NCI-H1436 treated with DMSO at 0.1 percent for 48 hours (cell line): ENCODE results near the gene LRRC45.
"Not testable (repeated sequence)": the region's sequence is repeated elsewhere in the genome, so short reads cannot be mapped to it uniquely, and the experiment has no call there.

Experiments
- DNase-seq: peaks from one replicate; lab custom pipeline; 2025; lab: John Stamatoyannopoulos, UW

Gene LRRC45

DNA sequence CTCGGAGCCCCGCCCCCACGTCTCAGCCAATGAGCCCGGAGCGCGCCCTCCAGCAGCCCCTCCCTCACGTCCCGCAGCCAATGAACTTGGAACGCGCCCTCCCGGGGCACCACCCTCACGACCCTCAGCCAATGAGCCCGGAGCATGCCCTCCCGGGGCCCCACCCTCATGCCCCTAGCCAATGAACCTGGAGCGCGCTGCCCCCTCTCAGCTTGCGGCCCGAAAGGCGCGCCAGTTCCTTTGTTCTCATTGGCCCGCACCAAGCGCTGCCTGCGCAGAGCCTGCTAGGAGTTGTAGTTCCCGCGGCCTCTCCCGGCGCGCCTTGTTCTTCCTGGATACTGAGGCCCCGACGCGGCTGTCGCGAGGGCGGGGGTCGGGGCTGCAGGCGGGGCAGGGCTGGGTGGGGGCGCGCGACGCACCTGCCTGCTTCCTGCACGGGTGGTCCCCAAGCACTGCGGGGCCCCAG, at the start of gene LRRC45:
Gene LRRC45, plus strand, starts transcription at position 325 of the 466 bp plus-strand sequence. CDS start 339 bp downstream, outside the sequence.
- DNase-seq = peak; percentile 99

DNA sequence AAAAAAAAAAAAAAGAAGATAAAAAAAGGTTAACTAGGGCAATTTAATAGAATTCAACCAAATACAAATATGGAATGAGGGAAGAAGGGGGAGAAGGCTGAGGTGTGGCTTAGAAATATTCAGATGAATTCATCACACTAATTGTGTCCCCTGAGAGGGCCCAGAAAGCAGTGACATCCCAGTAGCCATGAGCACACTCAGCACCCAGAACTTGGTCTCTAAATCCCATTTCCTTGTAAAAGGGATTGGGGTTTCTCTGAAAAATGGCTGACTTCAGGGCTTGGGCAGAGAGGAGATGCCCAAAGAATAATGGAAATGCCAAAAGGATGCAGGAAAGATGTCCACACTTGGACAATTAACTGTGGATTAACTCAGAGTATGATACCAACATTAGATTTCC, 49.7 kb upstream of the LRRC45 start:
- no peak for DNase-seq

DNA sequence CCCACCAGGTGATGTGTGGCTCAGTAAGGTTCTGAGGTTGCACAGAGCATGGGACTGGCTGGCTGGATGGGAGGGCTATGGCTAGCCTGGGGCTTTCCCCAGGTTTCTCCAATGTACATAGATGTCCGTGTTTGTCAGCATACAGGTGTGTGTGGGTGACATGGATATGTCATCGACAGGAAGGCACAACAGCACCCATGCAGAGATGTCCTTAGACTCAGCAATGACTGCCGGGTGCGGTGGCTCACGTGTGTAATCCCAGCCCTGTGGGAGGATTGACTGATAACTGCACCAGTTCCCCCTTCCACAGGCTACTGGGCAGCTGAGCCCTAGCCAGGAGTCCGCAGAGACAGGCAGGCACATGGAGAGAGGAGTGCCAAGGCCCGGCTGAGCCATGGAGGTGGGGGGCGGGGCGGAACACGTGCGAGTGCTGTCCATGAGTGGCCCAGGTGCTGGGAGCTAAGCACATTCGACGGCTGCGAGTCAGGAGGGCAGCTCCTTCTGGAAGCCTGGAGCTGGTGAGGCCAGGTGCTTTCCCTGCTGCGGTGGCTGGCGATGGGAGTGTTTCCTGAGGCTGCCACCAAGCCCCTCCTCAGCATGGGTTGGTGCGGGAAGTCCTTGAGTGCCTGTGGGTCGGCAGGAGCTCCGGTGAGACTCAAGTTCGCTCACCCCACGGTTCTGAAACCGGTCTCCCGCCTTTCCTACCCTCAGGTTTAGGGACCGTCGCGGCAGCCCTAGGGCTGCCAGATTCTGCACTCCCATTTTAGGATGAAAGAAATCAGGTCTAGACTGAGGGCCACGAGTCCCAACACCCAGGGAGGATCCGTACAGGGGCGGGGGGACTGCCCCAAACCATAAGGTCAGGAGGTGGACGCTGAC, 46.5 kb upstream of the LRRC45 start:
- DNase-seq = no peak

DNA sequence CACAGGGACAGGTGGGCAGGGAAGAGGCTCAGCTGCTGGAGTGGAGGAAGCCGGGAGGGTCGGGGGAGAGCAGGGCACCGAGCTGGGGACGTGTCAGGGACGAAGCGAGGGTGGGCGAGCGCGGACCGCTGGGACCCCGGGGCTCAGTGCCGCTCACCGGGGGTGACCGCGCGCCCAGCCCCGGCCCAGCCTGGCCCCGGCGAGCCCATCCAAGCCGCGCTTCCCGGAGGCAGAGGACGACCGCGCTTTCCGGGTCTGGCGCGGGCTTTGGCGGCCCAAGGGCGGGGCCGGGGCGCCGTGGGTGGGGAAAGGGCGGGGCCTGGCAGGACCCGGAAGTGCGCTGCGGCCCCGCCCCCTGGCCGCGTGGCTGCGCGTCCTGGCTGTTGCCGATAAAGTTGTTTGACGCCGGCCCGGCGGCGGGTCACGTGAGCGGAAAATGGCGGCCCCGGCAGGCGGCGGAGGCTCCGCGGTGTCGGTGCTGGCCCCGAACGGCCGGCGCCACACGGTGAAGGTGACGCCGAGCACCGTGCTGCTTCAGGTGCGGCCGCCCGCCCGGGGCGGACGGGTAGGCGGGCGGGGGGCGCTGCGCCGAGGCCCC, 45.8 kb upstream of the LRRC45 start, which contains the start of gene ASPSCR1:
Gene ASPSCR1, plus strand, starts transcription at position 419 of the 598 bp plus-strand sequence. Its CDS starts 18 bp downstream, at position 437.
- DNase-seq = no peak

DNA sequence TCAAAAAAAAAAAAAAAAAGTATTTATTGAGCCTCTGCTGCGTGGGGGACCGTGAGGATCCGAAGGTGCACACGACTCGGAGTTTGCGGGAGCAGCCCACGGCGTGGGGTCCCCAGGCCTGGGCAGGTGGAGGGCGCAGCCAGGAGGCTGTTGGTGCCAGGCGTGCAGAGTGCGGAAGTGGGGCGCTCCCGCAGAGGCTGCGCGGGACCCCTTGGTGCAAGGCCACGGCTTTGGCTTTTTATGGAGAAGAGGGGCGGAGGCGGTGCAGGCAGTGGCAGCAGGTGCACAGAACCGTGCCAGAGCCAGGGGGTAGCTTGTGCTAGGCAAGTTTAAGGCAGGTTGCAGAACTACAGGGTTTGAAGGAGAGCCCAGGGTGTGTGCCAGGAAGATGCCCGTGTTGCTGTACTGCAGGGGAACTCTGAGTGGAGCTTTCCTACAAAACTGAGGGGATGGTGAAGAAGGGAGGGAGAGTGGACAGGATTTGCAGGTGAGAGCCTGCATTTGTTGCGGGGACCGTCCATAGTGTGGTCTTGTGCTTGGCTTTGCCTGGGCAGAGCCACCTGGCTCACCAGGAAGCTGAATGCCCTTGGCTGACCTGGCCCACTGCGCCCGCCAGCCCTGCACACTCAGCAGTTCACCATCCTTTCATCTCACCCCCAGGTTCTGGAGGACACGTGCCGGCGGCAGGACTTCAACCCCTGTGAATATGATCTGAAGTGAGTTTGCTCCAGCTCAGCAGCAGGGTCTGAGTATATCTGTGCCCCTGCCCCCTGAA, 44.4 kb upstream of the LRRC45 start:
- DNase-seq = no peak

DNA sequence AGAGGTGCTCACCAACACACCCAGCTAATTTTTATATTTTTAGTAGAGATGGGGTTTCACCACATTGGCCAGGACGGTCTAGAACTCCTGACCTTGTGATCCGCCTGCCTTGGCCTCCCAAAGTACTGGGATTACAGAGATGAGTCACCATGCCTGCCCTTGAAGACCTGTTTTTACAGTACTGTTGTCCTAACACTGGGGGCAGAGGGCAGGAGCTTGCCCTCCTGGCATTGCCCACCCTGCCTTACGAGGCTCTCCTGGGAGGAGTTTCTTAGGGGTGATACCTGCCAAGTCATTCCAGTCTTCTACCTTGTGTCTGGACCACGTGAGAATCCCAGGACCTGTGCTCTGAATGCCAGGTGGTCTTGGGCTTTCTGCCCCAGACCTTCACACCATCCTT, 43.0 kb upstream of the LRRC45 start:
- no peak for DNase-seq

DNA sequence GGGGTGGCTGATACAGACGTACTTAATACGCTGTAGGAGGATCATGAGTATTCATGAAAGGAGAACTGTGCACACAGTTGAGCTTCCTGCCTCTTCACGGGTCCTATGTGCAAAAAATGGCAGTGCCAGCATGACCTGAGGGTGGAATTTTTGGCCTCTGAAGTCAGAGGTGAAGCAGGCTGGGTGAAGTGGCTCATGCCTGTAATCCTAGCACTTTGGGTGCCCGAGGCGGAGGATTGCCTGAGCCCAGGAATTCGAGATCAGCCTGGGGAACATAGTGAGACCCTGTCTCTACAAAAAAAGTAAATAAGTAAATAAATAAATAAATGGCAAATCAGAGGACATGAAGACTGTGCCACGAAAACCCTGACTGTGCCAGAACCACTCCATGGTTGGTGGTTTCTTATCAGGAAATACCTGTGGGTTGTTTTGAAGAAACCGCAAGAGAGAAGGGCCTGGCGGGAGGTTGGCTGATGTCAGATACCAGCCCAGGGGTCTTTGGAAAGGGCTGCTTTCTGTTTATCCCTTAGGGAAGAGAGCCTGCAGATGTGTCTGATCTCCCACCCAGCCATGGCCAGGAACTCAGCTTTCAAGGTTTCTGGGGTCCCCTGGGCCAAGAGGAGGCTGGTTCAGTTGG, 42.3 kb upstream of the LRRC45 start:
- DNase-seq = no peak

DNA sequence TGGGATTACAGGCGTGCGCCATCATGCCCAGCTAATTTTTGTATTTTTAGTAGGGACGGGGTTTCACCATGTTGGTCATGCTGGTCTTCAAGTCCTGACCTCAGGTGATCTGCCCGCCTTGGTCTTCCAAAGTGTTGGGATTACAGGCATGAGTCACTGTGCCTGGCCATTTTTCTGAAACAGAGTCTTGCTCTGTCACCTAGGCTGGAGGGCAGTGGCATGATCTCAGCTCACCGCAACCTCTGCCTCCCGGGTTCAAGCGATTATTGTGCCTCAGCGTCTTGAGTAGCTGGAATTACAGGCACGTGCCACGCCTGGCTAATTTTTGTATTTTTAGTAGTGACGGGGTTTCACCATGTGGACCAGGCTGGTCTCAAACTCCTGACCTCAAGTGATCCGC, 41.6 kb upstream of the LRRC45 start:
- DNase-seq = not testable (repeated sequence)

DNA sequence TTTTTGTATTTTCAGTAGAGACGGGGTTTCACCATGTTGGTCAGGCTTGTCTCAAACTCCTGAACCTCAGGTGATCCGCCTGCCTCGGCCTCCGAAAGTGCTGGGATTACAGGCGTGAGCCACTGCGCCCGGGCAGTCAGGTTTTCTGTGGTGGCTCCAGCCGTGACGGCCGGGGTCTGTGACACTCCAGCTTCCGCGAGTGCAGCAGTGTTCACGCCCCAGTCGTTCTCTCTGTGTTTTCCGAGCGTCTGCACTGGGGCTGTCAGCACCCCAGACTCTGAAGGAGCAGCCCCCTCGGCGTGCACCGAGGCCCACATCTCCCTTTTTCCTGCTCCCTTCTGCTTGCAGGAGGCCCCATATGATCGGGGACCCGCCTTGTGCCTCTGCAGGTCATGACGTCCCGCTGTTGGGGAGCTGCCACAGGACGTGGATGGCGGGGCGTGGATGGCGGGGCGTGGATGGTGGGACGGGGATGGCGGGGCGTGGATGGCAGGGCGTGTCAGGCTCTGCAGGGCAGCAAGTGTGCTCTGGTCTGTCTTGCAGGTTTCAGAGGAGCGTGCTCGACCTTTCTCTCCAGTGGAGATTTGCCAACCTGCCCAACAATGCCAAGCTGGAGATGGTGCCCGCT, 40.0 kb upstream of the LRRC45 start:
- DNase-seq = no peak

DNA sequence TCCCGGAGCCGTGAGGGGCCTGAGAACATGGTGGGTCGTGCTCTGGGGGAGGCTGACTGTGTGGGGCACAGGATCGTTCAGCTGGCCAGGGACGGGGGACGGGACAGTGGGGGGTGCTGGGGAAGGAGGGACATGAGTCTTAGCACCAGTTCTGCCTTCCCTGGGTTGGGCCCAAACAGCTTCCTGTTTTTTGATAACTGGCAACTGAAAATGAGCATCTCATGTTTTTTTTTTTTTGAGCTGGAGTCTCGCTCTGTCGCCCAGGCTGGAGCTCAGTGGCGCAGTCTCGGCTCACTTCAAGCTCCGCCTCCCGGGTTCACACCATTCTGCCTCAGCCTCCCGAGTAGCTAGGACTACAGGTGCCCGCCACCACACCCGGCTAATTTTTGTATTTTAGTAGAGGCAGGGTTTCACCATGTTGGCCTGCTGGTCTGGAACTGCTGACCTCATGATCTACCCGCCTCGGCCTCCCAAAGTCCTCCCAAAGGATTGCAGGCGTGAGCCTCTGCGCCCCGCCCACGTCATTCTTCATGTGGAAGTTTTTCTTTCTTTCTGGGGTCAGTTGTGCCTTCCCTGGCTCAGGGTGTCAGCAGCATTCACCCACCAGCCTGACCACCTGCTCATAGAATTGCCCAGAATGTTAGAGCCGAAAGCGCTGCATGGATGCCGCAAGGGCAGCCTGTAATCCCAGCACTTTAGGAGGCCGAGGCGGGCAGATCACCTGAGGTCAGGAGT, 39.3 kb upstream of the LRRC45 start:
- no peak for DNase-seq

DNA sequence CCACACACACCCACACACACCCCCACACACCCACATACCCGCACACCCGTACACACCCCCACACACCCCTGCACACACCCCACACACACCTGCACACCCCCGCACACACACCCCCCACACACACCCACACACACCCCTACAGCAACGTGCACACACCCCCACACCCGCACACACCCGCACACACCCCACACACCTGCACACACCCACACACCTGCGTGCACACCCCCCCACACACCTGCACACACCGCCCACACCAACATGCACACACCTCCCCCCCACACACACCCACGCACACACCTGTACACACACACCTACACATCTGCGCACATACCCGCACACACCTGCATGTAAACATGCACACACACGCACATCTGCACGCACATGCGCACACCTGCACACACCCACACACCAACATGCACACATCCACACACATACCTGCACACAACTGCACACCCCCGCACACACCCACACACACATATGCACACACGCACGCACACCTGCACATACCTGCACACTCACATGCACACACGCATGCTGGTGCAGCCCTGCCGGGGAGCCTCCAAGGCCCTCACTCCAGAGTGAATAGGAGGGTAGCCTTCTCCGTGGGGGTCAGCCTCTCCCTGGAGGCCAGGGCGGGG, 38.2 kb upstream of the LRRC45 start:
- DNase-seq = no peak

DNA sequence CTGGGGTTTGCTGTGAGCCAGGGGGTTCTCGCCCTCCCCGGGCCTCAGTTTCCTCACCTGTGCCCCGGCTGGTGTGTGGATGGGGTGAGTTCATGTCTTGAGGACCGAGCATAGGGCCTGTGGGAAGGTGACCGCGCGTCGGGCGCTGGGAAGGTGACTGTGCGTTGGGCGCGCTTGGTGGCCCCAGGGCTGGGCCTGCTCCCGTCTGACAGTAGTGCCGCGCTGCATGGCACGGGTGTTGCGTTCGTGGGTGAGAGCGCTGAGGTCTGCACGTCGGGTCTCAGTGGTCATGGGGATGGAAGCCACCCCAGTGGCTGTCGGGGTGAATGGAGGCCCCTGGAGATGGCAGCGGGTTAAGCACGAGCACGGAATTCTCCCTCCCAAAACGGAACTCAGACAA, 36.5 kb upstream of the LRRC45 start:
- no peak for DNase-seq

DNA sequence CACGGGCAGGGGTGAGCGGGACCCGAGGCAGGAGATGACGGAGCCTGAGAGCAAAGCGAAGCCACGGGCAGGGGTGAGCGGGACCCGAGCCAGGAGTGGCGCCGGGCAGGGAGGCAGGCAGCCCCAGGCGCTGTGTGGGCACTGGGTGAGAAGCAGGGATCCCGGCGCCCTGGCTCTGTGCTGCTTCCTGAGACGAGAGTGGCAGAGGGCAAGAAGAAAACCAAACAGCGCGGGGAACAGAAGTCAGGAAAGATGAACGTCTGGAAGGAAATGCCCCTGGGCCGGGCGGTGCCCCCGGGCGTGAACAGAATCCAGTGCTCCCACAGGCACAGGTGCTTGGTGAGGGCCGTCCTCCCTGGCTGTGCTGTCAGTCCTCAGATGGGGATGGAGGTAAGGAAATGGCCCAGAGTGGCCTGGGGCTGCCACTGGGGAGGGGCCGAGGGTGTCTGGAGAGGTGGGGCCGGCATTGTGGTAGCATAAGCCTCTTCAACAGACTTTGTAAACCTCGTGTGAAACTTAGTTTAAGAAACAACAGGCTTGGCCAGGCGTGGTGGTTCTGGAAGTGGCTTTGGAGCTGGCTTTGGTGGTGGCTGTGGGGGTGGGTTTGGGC, 35.8 kb upstream of the LRRC45 start:
- DNase-seq = no peak

DNA sequence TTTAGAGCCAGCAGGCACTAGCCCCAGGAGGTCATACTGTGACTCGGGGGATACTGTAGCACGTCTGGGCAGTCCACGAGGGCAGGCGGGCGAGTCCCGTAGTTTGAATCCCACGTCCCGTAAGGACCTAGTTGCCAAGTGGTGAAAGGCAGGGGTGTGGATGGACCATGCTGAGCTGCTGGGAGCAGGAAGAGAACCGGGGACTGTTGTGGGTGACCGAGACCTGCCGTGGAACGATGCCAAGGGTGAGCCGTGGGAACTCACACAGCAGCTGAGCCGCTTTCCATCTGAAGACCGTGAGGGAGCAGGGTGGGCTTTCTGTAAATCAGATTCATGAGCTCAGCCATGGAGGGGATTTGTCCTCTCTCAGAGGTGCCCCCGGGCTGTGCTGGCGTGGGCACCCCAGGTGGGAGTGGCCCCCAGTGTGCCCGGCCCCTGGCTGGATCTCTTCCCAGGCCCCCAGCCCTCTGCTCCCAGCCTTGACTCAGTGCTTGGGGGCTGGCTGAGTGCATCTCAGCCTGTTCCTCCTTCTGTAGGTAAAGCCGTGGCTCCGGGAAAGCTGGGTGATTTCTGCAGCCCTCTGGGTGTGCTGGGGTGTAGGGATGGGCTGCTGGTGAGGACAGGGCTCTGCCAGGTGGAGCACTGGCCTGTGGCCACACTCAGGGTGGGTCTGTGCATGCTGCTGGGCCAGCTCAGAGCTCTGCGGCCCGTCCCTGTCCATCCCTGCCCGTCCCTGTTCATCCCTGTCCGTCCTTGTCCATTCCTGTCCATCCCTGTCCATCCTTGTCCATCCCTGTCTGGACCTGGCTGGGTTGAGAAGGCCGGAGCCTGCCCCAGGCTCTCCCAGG, 32.0 kb upstream of the LRRC45 start:
- DNase-seq = no peak

DNA sequence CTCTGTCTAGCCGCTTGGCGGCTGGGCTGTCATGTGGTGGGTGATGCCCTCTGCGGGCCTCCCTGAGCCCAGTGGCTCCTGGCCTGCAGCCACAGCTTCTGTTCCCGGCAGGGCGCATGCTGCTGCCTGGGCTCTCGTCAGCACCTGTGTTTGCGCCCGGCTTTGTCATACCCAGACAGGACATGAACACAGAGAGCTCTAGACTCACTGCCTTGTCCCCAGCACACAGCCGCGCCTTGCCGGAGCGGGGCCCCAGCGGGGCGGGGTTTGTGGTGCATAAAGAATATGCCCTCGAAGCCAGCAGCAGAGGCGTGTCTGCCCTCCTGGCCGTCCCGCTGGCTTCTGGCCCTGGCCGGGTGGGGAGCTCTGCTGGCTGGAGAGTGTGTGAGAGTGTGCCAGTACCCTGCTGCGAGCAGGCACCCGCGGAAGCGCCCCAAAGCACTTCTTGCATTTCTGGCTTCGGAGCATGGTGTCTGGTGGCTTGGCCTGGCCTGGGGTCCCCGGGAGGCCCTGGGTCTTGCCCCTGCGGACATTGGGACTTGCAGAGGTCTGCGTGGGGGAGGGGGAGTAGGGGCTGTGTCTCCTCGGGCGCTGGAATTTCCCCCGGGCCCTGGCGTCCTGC, 31.3 kb upstream of the LRRC45 start:
- DNase-seq = no peak

DNA sequence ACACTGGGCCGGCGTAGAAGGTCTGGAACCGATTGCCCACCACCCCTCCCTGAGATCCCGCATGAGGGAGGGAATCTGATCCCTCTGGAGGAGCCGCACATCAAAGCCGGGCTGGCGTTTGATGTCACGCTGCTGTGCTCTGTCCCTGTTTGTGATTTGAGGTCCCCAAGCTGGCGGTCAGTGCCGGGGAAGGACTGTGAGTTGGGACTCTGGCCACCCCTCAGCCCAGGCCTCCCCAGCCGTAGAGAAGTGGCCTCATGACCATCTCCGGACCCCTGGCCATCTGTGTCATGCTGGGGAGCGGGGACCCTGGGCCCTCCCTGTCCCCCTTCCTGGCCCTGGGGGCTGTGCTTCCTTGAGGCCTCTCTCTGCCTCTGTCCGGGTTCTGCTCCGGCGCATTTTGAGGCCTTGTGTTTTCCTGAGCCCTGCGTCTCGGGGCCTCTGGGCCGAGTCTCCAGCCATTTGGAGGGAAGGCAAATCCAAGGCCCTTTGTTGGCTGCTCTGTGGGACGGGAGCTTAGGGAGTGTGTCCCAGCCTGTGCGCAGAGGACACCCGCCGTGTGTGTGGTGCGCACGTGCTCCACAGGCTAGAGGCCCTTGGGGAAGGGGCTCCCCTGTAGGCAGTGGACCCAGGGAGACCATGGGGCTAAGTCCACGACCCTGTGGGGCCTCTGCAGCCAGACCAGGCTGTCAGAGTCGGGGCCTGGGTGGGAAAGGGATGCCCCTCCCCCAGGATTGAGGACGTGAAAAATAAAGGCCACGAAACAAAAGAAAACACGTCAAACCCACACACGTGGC, 30.6 kb upstream of the LRRC45 start:
- DNase-seq = no peak

DNA sequence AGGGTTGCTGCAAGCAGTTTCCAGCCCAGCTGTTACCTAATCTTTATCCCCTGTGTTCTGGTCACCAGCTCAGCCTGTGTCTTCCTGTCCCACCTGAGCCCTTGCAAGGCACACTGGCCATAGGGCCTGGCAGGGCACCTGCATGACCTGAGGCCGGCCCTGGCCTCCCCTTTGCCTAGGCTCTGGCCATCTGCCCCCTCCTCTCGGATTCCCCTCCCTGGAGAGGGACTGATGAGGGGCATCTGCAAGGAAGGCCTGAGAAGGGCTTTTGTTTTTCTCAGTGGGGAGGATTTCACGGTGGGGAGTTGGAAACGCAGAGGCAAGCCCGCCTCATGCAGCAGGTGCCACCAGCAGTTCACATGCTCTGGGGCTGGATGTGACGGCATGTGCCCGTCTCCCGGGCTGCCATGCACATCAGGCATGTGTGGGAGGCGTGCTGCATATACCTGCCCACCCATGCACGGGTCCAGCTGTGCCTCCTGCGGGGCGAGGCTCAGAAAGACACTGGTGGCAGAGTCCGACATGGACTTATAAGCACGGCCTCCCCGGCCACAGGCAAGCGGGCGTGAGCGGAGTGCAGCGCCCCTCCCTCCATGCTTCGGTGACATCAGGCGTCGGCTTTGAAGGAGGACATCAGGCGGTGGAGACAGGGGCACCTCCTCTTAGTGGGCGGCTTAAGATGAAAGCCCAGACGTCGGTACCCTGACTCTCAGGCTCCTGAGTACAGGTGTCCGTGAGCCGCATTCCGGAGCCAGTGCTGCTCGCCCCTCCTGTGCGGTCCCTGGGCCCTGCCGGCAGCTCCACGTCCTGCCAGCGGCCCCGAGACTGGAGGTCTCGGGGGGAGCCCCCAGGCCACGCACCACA, 29.1 kb upstream of the LRRC45 start:
- no peak for DNase-seq
